HG02840 (cell line): ENCODE measurements around the gene GNG14.
"Not testable (repeated sequence)": the region's sequence is repeated elsewhere in the genome, so short reads cannot be mapped to it uniquely, and the experiment has no call there.

Source experiments
- ATAC-seq: cut with Tn5 transposase; IDR thresholded peaks from one replicate; pipeline ENCODE4 v1.9.1; 2021; ENCODE audit warnings: mild to moderate bottlenecking, moderate library complexity, moderate number of reproducible peaks; ENCODE audit not compliant: unreplicated experiment, low FRiP score

Gene GNG14

GRCh38 chr19:12721656-12722565 is 34.1 kb downstream of the GNG14 start:
- ATAC-seq: peak; percentile 27

- ATAC-seq: peak; percentile 92
These were observed 35.0 kb downstream of the GNG14 start for GRCh38 chr19:12722566-12723380.

- no peak for ATAC-seq
These were observed 35.5 kb downstream of the GNG14 start for GRCh38 chr19:12723381-12723640.

GRCh38 chr19:12723641-12724426 is 36.0 kb downstream of the GNG14 start, which contains the start of gene TNPO2:
Gene TNPO2, minus strand, starts transcription at chr19:12723932. Its CDS starts 2,955 bp downstream, at chr19:12720977.
- no peak for ATAC-seq

- ATAC-seq: not testable (repeated sequence)
These were observed 37.8 kb downstream of the GNG14 start for GRCh38 chr19:12725612-12726011.

GRCh38 chr19:12726988-12727316 is 39.2 kb downstream of the GNG14 start:
- no peak for ATAC-seq

GRCh38 chr19:12727745-12728433 is 40.1 kb downstream of the GNG14 start:
- ATAC-seq: no peak

GRCh38 chr19:12730064-12730463 is 42.3 kb downstream of the GNG14 start:
- no peak for ATAC-seq

- no peak for ATAC-seq
These were observed 43.5 kb downstream of the GNG14 start for GRCh38 chr19:12731337-12731736.

GRCh38 chr19:12733369-12734214 is 45.8 kb downstream of the GNG14 start:
- no peak for ATAC-seq

- ATAC-seq: peak; percentile 68
These were observed 49.4 kb downstream of the GNG14 start, which contains the start of gene GET3 for GRCh38 chr19:12736995-12737834. Gene GET3, plus strand, starts transcription at chr19:12737497. Its CDS starts 9 bp downstream, at chr19:12737506.

GRCh38 chr19:12737835-12738351 is 50.1 kb downstream of the GNG14 start:
- no peak for ATAC-seq
